Measurements from ENCODE around the gene LIMCH1. TPM values are rescaled to one million over a fixed set of nuclear protein-coding genes. Genes with fewer than 3 reads are reported as not detected.
"Not testable (repeated sequence)": the region's sequence is repeated elsewhere in the genome, so short reads cannot be mapped to it uniquely, and the experiment has no call there.

Gene LIMCH1
- polyA plus RNA-seq, 2 donors: 8.3 to 9.0 TPM

DNA sequence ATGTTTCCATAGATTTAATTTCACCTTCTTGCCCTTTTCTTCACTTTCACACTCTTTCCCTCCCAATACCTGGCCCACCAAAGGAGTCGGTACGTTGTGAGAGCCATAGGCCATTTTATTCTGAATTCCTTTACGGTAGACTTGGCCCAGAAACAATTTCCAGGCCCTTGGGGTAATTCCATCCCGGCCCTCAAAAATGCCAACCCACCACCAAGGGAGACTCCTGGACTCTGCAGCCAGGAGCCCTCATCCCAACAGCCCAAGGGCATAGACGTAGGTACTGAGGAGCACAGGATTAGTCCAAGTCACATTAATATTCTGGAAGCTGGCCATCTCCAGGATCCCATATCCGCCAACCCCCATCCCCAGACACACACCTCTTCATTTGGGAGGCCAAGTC, 102.9 kb downstream of the LIMCH1 start:
- Histone ChIP-seq H3K4me3 (ENCODE audit: low read depth in 1 of 2, low read length in 2 of 2) (no peak overlapping the region), H3K36me3 (ENCODE audit: control insufficient read depth in 2 of 2, insufficient read depth in 2 of 2, low read length in 1 of 2) (no peaks in the 10 kb centered on the region), H3K27ac (ENCODE audit: low read depth in 2 of 2, low read length in 1 of 2) (no peak overlapping the region), H3K9me3 (ENCODE audit: control insufficient read depth in 2 of 2, insufficient read depth in 1 of 2, low read depth in 1 of 2, low read length in 1 of 2) (no peaks in the 10 kb centered on the region), H3K4me1 (ENCODE audit: control insufficient read depth in 2 of 2, insufficient read depth in 2 of 2, low read length in 1 of 2) (no peaks in the 10 kb centered on the region), H3K27me3 (ENCODE audit: control insufficient read depth in 1 of 2, insufficient read depth in 2 of 2, low read length in 2 of 2) (no peaks in the 10 kb centered on the region)
- 67 to 78% methylated on average over 6 of the region's 6 CpGs for WGBS, 2 donors

DNA sequence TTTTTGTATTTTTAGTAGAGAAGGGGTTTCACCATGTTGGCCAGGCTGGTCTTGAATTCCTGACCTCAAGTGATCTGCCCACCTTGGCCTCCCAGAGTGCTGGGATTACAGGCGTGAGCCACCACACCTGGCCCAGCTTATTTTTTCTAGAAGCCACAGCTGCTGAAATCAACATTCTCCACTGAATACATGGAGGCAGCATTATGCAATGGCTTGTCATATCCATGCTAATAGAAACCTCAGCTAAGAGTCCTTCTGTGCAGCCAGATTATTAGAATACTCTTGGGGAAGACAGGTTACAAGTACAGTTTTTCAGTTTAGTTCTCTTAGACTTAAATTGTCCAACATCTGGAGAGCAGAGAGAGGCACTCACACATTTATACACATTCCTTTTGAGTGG, 104.8 kb downstream of the LIMCH1 start:
- H3K27ac ChIP-seq (ENCODE audit: low read depth in 2 of 2, low read length in 1 of 2); H3K36me3 ChIP-seq (ENCODE audit: control insufficient read depth in 2 of 2, insufficient read depth in 2 of 2, low read length in 1 of 2); H3K27me3 ChIP-seq (ENCODE audit: control insufficient read depth in 1 of 2, insufficient read depth in 2 of 2, low read length in 2 of 2); H3K4me3 ChIP-seq (ENCODE audit: low read depth in 1 of 2, low read length in 2 of 2); H3K4me1 ChIP-seq (ENCODE audit: control insufficient read depth in 2 of 2, insufficient read depth in 2 of 2, low read length in 1 of 2); H3K9me3 ChIP-seq (ENCODE audit: control insufficient read depth in 2 of 2, insufficient read depth in 1 of 2, low read depth in 1 of 2, low read length in 1 of 2): not testable (repeated sequence)
- WGBS, 2 donors: 94 to 100% methylated on average over 1 of the region's 1 CpG

DNA sequence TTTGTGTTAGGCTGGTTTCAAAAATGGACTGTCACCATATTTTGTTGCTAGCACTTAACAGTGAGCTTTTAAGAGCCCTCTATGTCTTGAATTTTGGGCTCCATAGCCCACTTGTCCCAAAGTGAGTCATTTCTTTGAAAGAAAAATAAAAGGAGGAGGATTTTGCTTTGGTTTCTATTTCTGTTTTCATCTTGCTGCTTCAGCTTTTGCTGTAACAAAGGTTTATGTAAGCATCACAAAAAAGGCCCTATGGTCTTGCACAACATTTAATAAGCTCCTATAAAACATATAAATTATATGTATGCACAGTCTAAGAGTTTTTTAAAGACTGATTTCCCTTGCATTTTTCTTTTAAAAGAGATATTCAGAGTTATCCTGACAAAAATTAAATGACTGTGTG, 105.4 kb downstream of the LIMCH1 start:
- Histone ChIP-seq H3K27ac (ENCODE audit: low read depth in 2 of 2, low read length in 1 of 2) (no peak overlapping the region), H3K27me3 (ENCODE audit: control insufficient read depth in 1 of 2, insufficient read depth in 2 of 2, low read length in 2 of 2) (no peaks in the 10 kb centered on the region), H3K4me1 (ENCODE audit: control insufficient read depth in 2 of 2, insufficient read depth in 2 of 2, low read length in 1 of 2) (no peaks in the 10 kb centered on the region), H3K9me3 (ENCODE audit: control insufficient read depth in 2 of 2, insufficient read depth in 1 of 2, low read depth in 1 of 2, low read length in 1 of 2) (no peaks in the 10 kb centered on the region), H3K4me3 (ENCODE audit: low read depth in 1 of 2, low read length in 2 of 2) (no peak overlapping the region), H3K36me3 (ENCODE audit: control insufficient read depth in 2 of 2, insufficient read depth in 2 of 2, low read length in 1 of 2) (peaks cover 3 to 6% of the 10 kb centered on the region in 2 donors)

DNA sequence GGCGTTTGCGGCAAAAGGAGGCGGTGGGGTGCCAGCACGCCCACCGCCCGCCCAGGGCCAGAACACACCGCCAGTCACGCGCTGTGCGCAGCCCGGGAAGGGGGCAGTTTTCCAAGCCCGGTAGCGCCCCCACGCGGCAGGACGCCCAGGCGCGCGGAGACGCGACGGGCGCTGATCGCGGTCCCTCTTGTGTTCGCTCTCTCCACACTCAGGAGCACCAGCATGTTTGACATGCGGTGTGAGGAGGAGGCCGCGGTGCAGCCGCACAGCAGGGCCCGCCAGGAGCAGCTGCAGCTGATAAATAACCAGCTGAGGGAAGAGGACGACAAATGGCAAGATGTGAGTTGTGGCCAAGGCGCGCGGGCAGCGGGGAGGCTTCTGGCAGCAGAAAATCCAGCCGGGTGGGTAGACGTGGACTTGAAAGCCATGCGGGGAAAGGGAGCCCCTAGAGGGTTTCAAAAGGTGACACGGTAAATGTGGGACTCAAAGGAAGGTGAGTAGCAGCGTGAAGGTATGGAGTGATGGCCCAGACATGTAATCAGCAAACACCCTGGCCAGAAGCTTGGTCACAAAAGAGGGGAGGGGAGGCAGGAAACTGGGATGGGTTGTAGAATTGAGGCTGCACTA, 106.4 kb downstream of the LIMCH1 start:
- Histone ChIP-seq H3K36me3 (ENCODE audit: control insufficient read depth in 2 of 2, insufficient read depth in 2 of 2, low read length in 1 of 2) (peaks cover 3 to 6% of the 10 kb centered on the region in 2 donors), H3K27ac (ENCODE audit: low read depth in 2 of 2, low read length in 1 of 2) (no peak overlapping the region), H3K4me3 (ENCODE audit: low read depth in 1 of 2, low read length in 2 of 2) (peak overlapping the region in 1 of 2 donors; percentile 12), H3K9me3 (ENCODE audit: control insufficient read depth in 2 of 2, insufficient read depth in 1 of 2, low read depth in 1 of 2, low read length in 1 of 2) (no peaks in the 10 kb centered on the region), H3K4me1 (ENCODE audit: control insufficient read depth in 2 of 2, insufficient read depth in 2 of 2, low read length in 1 of 2) (no peaks in the 10 kb centered on the region), H3K27me3 (ENCODE audit: control insufficient read depth in 1 of 2, insufficient read depth in 2 of 2, low read length in 2 of 2) (no peaks in the 10 kb centered on the region)
- 18 to 22% methylated on average over 41 of the region's 41 CpGs for WGBS, 2 donors

DNA sequence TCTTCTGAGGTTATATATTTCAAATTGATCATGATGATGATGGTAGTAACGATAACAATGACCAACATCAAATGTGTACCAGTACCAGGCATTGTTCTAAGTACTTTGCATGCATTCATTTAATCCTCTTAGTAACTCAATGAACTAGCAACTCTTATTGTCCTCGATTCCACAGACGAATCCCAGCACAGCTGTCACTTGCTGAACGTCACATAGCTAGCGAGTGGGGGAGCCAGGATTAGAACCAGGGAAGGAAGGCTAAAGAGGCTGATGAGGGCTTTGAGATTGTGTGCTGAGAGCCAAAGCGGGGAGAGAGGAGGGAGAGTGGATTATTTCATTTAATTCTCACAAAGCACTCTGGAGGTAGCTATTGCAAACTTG, 106.9 kb downstream of the LIMCH1 start:
- 92 to 98% methylated on average over 6 of the region's 6 CpGs for WGBS, 2 donors
- Histone ChIP-seq H3K27ac (ENCODE audit: low read depth in 2 of 2, low read length in 1 of 2) (no peak overlapping the region), H3K4me3 (ENCODE audit: low read depth in 1 of 2, low read length in 2 of 2) (no peak overlapping the region)

DNA sequence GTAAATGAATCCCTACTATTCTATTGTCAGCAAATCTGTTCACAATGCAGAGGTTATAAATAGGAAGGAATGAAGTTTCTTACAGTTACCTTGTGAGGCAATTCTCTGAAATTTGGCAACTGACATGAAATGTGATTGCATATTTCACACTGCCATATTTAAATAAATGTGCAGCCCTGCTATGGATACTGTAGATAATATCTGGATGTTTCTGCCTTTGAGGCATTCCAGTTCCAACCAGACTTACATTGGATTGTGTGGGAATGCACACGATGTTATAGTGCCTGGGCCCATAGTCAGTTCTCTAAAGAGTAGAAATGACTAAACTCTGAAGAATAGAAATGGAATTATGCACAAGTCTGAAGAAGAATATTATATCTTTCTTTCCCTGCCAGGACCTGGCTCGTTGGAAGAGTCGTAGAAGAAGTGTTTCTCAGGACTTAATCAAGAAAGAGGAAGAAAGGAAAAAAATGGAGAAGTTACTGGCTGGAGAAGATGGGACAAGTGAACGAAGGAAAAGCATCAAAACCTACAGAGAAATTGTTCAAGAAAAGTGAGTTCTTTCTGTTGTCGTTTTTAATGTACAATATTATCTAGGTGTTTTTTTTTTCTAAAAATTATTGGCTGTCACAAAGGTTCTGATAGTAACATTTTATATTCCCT, 107.9 kb downstream of the LIMCH1 start:
- Histone ChIP-seq H3K4me1 (ENCODE audit: control insufficient read depth in 2 of 2, insufficient read depth in 2 of 2, low read length in 1 of 2) (no peaks in the 10 kb centered on the region), H3K4me3 (ENCODE audit: low read depth in 1 of 2, low read length in 2 of 2) (no peak overlapping the region), H3K27ac (ENCODE audit: low read depth in 2 of 2, low read length in 1 of 2) (no peak overlapping the region), H3K9me3 (ENCODE audit: control insufficient read depth in 2 of 2, insufficient read depth in 1 of 2, low read depth in 1 of 2, low read length in 1 of 2) (no peaks in the 10 kb centered on the region), H3K27me3 (ENCODE audit: control insufficient read depth in 1 of 2, insufficient read depth in 2 of 2, low read length in 2 of 2) (no peaks in the 10 kb centered on the region), H3K36me3 (ENCODE audit: control insufficient read depth in 2 of 2, insufficient read depth in 2 of 2, low read length in 1 of 2) (peaks cover 3 to 6% of the 10 kb centered on the region in 2 donors)
- WGBS, 2 donors: 79 to 81% methylated on average over 5 of the region's 5 CpGs

More for the DNA sequence above, 106.9 kb downstream of the LIMCH1 start:
- H3K27me3 ChIP-seq (ENCODE audit: control insufficient read depth in 1 of 2, insufficient read depth in 2 of 2, low read length in 2 of 2): no peaks in the 10 kb centered on the region
- H3K36me3 ChIP-seq (ENCODE audit: control insufficient read depth in 2 of 2, insufficient read depth in 2 of 2, low read length in 1 of 2): peaks cover 3 to 6% of the 10 kb centered on the region in 2 donors
- no peaks in the 10 kb centered on the region for H3K9me3 ChIP-seq (ENCODE audit: control insufficient read depth in 2 of 2, insufficient read depth in 1 of 2, low read depth in 1 of 2, low read length in 1 of 2)
- H3K4me1 ChIP-seq (ENCODE audit: control insufficient read depth in 2 of 2, insufficient read depth in 2 of 2, low read length in 1 of 2): no peaks in the 10 kb centered on the region

DNA sequence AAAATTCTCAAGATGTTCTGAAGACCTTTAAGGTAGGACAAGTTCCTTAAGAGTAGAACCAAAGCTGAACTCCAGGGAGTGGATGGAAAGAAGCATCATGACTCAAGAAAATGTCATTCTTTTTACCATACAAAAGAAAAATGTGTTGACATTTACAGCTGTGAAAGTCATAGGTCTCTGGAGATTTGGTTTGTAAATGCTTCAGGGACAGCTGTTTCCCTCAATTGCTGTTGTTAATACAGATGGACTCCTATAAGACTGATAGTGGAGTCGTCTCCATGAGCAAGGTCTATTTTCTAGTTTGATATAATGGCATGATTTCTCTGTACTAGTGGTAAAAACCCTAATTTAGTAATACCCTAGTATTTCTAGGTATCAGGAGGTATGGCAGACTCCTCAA, 108.9 kb downstream of the LIMCH1 start:
- H3K9me3 ChIP-seq (ENCODE audit: control insufficient read depth in 2 of 2, insufficient read depth in 1 of 2, low read depth in 1 of 2, low read length in 1 of 2): no peaks in the 10 kb centered on the region
- no peak overlapping the region for H3K4me3 ChIP-seq (ENCODE audit: low read depth in 1 of 2, low read length in 2 of 2)
- peaks cover 3 to 6% of the 10 kb centered on the region in 2 donors for H3K36me3 ChIP-seq (ENCODE audit: control insufficient read depth in 2 of 2, insufficient read depth in 2 of 2, low read length in 1 of 2)
- no peaks in the 10 kb centered on the region for H3K27me3 ChIP-seq (ENCODE audit: control insufficient read depth in 1 of 2, insufficient read depth in 2 of 2, low read length in 2 of 2)
- no peaks in the 10 kb centered on the region for H3K4me1 ChIP-seq (ENCODE audit: control insufficient read depth in 2 of 2, insufficient read depth in 2 of 2, low read length in 1 of 2)
- 81 to 82% methylated on average over 1 of the region's 1 CpG for WGBS, 2 donors
- no peak overlapping the region for H3K27ac ChIP-seq (ENCODE audit: low read depth in 2 of 2, low read length in 1 of 2)

DNA sequence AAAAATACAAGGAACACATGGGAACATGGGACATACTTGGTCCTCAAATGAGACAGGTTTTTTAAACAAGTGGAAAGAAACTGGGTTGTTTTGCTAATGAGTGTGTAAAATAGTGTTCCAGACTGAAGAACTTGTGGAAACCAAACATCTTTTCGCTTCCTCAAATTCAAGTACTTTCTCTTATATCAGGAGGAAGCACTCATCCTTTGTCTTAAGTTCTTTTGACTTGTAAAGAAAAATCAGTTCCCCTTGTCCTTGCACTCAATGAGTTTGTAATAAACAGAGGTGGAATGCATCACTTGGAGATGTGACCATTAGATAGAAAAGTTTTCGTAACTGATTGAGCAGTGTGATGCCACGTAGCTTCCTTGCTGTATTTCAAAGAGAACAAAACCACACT, 109.4 kb downstream of the LIMCH1 start:
- Histone ChIP-seq H3K9me3 (ENCODE audit: control insufficient read depth in 2 of 2, insufficient read depth in 1 of 2, low read depth in 1 of 2, low read length in 1 of 2) (no peaks in the 10 kb centered on the region), H3K4me1 (ENCODE audit: control insufficient read depth in 2 of 2, insufficient read depth in 2 of 2, low read length in 1 of 2) (no peaks in the 10 kb centered on the region), H3K27me3 (ENCODE audit: control insufficient read depth in 1 of 2, insufficient read depth in 2 of 2, low read length in 2 of 2) (no peaks in the 10 kb centered on the region), H3K4me3 (ENCODE audit: low read depth in 1 of 2, low read length in 2 of 2) (no peak overlapping the region), H3K27ac (ENCODE audit: low read depth in 2 of 2, low read length in 1 of 2) (no peak overlapping the region), H3K36me3 (ENCODE audit: control insufficient read depth in 2 of 2, insufficient read depth in 2 of 2, low read length in 1 of 2) (peaks cover 3 to 6% of the 10 kb centered on the region in 2 donors)
- WGBS, 2 donors: 65 to 90% methylated on average over 3 of the region's 3 CpGs

DNA sequence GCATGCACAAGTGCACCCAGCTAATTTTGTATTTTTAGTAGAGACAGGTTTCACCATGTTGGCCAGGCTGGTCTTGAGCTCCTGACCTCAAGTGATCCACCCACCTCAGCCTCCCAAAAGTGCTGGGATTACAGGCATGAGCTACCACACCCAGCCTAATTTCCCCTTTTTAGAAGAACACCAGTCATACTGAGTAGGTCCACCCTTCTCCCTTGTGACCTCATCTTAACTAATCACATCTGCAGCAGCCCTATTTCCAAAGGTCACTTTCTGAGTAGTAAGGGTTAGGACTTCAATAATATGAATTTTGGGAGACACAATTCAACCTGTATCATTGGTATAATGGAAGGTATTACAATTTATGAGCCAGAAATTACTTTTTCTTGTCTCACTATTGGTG, 113.2 kb downstream of the LIMCH1 start:
- not testable (repeated sequence) for H3K9me3 ChIP-seq (ENCODE audit: control insufficient read depth in 2 of 2, insufficient read depth in 1 of 2, low read depth in 1 of 2, low read length in 1 of 2); H3K27ac ChIP-seq (ENCODE audit: low read depth in 2 of 2, low read length in 1 of 2); H3K4me1 ChIP-seq (ENCODE audit: control insufficient read depth in 2 of 2, insufficient read depth in 2 of 2, low read length in 1 of 2); H3K27me3 ChIP-seq (ENCODE audit: control insufficient read depth in 1 of 2, insufficient read depth in 2 of 2, low read length in 2 of 2); H3K36me3 ChIP-seq (ENCODE audit: control insufficient read depth in 2 of 2, insufficient read depth in 2 of 2, low read length in 1 of 2); H3K4me3 ChIP-seq (ENCODE audit: low read depth in 1 of 2, low read length in 2 of 2)

DNA sequence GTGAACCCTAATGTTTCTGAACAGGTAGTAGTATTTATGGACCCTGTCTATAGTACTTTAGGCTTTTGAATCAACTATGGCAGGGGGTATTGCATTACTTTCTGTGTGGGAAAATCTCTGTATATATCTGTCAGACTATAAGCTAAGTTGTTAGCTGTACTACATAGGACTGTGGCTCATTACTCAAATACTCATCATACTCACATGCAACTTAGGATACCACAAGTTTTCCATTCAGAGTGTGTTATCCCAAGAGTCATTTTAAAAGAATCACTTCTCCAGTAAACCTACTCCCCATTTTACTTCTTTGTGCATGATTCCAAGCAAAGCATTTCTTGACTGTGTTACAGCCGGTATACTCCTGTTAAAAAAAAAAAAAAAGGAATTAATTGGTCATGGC, 115.0 kb downstream of the LIMCH1 start:
- Histone ChIP-seq H3K9me3 (ENCODE audit: control insufficient read depth in 2 of 2, insufficient read depth in 1 of 2, low read depth in 1 of 2, low read length in 1 of 2) (no peaks in the 10 kb centered on the region), H3K36me3 (ENCODE audit: control insufficient read depth in 2 of 2, insufficient read depth in 2 of 2, low read length in 1 of 2) (no peaks in the 10 kb centered on the region)
- 89 to 92% methylated on average over 1 of the region's 1 CpG for WGBS, 2 donors

More for the DNA sequence above, 115.0 kb downstream of the LIMCH1 start:
- H3K4me1 ChIP-seq (ENCODE audit: control insufficient read depth in 2 of 2, insufficient read depth in 2 of 2, low read length in 1 of 2): no peaks in the 10 kb centered on the region
- no peak overlapping the region for H3K27ac ChIP-seq (ENCODE audit: low read depth in 2 of 2, low read length in 1 of 2)
- no peaks in the 10 kb centered on the region for H3K27me3 ChIP-seq (ENCODE audit: control insufficient read depth in 1 of 2, insufficient read depth in 2 of 2, low read length in 2 of 2)
- H3K4me3 ChIP-seq (ENCODE audit: low read depth in 1 of 2, low read length in 2 of 2): no peak overlapping the region

Data from esophagus (tissue), 2 donors.